Upper lobe of right lung (tissue), 1 donor: ENCODE results near the gene CTDSP1. TPM values are rescaled to one million over a fixed set of nuclear protein-coding genes. Genes with fewer than 3 reads are reported as not detected.

Source experiments
- ATAC-seq: fragments of 200-7000 bp; cut with Tn5 transposase; one replicate; pipeline ENCODE4 v1.9.1; 2020; ENCODE audit warnings: mild to moderate bottlenecking, moderate library complexity
- DNase-seq: peaks from one replicate; pipeline ENCODE4 v3.0.0-alpha.2; 2020
- H3K27ac ChIP-seq: fragments of 200-600 bp; one replicate; pipeline ENCODE4 v1.8.0; 2022
- H3K27me3 ChIP-seq: fragments of 200-600 bp; one replicate; pipeline ENCODE4 v1.8.0; 2022; ENCODE audit warnings: mild to moderate bottlenecking
- H3K36me3 ChIP-seq: fragments of 200-600 bp; one replicate; pipeline ENCODE4 v1.8.0; 2022
- H3K4me1 ChIP-seq: fragments of 200-600 bp; one replicate; pipeline ENCODE4 v1.8.0; 2022
- H3K4me3 ChIP-seq: fragments of 200-600 bp; one replicate; pipeline ENCODE4 v1.8.0; 2022; ENCODE audit warnings: mild to moderate bottlenecking
- H3K9me3 ChIP-seq: fragments of 200-600 bp; one replicate; pipeline ENCODE4 v1.8.0; 2022
- intact Hi-C: fragments of 100-400 bp; cut with DNase I; formaldehyde crosslinking; loops from one replicate; pipeline ENCODE4 v1.11.0; 2022
- long read RNA-seq: library from polyadenylated mRNA; unstranded; transcript quantifications from one replicate; pipeline ENCODE4 v2.0.0, GENCODE V29; 2021
- total RNA-seq: library from RNA; stranded (reverse); fragmentation: NEBNext Ultra II Directional; extraction: Animal tissue kit (Norgen Biotek cat#: 25700); gene quantifications from one replicate; pipeline ENCODE4 v1.2.1, GENCODE V29; 2021
- TF ChIP-seq, protein P1 (sequence below): fragments of 200-600 bp; IDR thresholded peaks from one replicate; pipeline ENCODE4 v1.8.0; 2022; ENCODE audit warnings: antibody characterized with exemption
- donor health status: DM: no; HTN: yes; CAD: no; lungs with severe emphysema.

Gene CTDSP1, protein sequence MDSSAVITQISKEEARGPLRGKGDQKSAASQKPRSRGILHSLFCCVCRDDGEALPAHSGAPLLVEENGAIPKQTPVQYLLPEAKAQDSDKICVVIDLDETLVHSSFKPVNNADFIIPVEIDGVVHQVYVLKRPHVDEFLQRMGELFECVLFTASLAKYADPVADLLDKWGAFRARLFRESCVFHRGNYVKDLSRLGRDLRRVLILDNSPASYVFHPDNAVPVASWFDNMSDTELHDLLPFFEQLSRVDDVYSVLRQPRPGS
- 169 TPM for total RNA-seq
- long read RNA-seq, transcript CTDSP1-201 (7 exons, 2,638 nt), result major isoform, 5 of 61 reads
- long read RNA-seq, partial matches to known transcripts, result 10 of 61 reads
- long read RNA-seq, other reads (novel, unspliced or antisense), result 46 of 61 reads

DNA sequence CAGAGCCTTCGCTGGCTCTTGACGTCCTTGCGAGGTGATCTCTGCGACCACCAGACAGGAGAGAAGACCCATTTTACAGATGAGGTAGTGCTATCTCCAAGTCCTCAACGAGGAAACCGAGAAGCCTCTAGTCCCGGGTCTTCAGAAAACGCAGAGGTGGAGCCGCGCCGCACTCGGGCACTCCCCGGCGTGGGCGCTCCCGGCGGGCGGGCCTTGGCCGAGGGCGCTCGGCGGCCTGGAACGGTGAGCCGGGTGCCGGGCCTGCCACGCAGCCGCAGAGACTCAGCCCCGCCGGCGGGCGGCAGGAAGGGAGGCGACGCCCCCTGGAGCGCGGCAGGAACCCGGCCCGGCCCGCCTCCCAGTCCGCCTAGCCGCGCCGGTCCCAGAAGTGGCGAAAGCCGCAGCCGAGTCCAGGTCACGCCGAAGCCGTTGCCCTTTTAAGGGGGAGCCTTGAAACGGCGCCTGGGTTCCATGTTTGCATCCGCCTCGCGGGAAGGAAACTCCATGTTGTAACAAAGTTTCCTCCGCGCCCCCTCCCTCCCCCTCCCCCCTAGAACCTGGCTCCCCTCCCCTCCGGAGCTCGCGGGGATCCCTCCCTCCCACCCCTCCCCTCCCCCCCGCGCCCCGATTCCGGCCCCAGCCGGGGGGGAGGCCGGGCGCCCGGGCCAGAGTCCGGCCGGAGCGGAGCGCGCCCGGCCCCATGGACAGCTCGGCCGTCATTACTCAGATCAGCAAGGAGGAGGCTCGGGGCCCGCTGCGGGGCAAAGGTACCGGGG is at the start of gene CTDSP1:
Gene CTDSP1, plus strand, starts transcription at position 478 of the 776 bp plus-strand sequence. Its CDS starts 223 bp downstream, at position 701.
- intact Hi-C loops, result loop anchor here (10.0 kb wide), 1 partner anchor 105 kb away; the partner anchor contains the start of gene TMBIM1
- peaks cover 34% of the 10 kb centered on the region for H3K36me3 ChIP-seq
- ATAC-seq, result peak; percentile 60
- no peaks in the 10 kb centered on the region for H3K9me3 ChIP-seq
- TF ChIP-seq, protein P1, sequence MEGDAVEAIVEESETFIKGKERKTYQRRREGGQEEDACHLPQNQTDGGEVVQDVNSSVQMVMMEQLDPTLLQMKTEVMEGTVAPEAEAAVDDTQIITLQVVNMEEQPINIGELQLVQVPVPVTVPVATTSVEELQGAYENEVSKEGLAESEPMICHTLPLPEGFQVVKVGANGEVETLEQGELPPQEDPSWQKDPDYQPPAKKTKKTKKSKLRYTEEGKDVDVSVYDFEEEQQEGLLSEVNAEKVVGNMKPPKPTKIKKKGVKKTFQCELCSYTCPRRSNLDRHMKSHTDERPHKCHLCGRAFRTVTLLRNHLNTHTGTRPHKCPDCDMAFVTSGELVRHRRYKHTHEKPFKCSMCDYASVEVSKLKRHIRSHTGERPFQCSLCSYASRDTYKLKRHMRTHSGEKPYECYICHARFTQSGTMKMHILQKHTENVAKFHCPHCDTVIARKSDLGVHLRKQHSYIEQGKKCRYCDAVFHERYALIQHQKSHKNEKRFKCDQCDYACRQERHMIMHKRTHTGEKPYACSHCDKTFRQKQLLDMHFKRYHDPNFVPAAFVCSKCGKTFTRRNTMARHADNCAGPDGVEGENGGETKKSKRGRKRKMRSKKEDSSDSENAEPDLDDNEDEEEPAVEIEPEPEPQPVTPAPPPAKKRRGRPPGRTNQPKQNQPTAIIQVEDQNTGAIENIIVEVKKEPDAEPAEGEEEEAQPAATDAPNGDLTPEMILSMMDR, result peak; percentile 12
- peak within 1 kb of the TSS; percentile 79 for H3K4me3 ChIP-seq
- peak; percentile 98 for DNase-seq
- H3K27ac ChIP-seq, result peak within 1 kb of the TSS; percentile 100
- no peaks in the 10 kb centered on the region for H3K27me3 ChIP-seq
- peaks cover 33% of the 10 kb centered on the region for H3K4me1 ChIP-seq

DNA sequence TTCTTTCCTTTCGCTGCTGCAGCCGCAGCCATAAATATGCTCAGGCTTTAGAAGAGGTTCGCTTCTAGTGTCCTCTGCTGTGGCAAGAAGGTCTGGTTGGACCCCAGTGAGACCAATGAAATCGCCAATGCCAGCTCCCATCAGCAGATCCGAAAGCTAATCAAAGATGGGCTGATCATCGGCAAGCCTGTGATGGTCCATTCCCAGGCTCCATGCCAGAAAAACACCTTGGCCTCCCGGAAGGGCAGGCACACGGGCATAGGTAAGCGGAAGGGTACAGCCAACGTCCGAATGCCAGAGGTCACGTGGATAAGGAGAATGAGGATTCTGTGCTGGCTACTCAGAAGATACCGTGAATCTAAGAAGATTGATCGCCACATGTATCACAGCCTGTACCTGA is 45.6 kb upstream of the CTDSP1 start:
- no peak overlapping the region for H3K4me3 ChIP-seq
- intact Hi-C loops, result loop anchor here (10.0 kb wide), 1 partner anchor 49 kb away; no protein-coding TSS in a partner anchor
- ATAC-seq, result no peak
- DNase-seq, result no peak
- peaks cover 8% of the 10 kb centered on the region for H3K9me3 ChIP-seq
- peak overlapping the region; percentile 24 for H3K27ac ChIP-seq
- no peaks in the 10 kb centered on the region for H3K36me3 ChIP-seq
- TF ChIP-seq, protein P1, result no peak
- H3K27me3 ChIP-seq, result no peaks in the 10 kb centered on the region
- H3K4me1 ChIP-seq, result no peaks in the 10 kb centered on the region

DNA sequence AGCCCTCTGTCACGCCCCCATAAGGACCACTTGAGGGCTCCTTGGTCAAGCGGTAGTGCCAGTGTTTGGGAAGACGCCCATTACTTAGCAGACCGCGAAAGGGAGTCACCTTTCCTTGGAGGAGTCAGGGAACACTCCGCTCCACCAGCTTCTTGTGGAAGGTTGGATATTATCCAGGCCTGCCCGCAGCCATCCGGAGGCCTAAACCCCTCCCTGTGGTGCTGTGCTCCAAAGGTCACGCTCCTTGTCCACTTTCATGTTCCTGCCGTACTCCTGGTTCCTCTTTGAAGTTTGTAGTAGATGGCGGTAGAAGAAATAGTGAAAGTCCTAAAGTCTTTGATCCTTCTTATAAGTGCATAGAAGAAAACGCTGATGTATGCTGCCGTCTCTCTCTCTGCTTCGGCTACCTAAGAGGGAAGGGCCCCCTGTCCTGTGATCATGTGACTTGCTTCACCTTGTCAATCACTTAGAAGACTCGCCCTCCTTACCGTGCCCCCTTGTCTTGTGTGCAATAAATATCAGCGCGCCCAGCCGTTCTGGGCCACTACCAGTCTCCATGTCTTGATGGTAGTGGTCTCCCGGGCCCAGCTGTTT is 44.7 kb upstream of the CTDSP1 start:
- intact Hi-C loops, result loop anchor here (10.0 kb wide), 1 partner anchor 50 kb away; no protein-coding TSS in a partner anchor
- Histone ChIP-seq H3K9me3 (peaks cover 8% of the 10 kb centered on the region), H3K4me1 (no peaks in the 10 kb centered on the region), H3K36me3 (no peaks in the 10 kb centered on the region), H3K4me3 (no peak overlapping the region), H3K27me3 (no peaks in the 10 kb centered on the region), H3K27ac (no peak overlapping the region)
- ATAC-seq, result no peak
- DNase-seq, result peak; percentile 78
- TF ChIP-seq, protein P1, result no peak

DNA sequence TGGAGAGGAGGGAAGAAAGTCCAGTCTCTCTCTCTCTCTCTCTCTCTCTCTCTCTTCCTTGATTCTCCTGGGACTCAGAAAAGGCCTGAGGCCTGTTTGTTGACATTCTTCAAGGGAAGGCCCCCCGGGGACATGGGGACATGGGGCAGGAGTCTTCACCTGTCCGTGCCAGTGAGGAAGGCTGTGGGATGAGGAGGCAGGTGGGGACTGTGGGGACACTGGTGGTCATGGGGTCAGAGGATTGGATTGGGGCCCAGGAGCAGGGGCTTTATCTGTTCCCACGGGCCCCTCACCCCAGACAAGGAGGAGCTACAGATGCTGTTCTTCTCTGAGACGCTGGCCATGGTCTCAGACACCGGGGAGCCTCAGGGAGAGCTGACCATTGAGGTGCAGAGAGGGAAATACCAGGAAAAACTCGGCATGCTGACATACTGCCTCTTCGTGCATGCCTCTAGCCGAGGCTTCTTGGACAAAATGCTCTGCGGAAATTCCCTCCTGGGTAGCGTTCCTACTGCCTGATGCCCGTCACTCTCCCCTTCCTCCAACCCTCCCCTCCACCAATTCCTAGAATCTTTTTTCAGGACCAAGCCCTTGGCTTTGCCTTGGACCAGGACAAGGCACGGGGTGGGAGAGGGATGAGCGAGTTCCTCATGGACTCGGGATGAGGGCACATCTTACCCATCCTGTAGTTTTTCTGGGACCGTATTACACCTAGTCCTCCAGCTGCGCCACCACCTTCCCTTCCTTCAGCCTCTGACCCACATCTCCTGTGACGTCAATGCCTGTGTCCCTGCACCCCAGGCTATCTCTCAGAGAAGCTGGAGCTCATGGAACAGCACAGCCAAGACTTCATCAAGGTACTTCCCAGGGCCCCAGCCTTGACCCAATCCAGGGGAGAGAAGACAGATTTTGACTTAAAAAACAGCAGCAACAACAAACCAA is 42.2 kb upstream of the CTDSP1 start:
- TF ChIP-seq, protein P1, result no peak
- Histone ChIP-seq H3K9me3 (no peaks in the 10 kb centered on the region), H3K27me3 (no peaks in the 10 kb centered on the region), H3K4me3 (no peak overlapping the region), H3K4me1 (no peaks in the 10 kb centered on the region), H3K36me3 (no peaks in the 10 kb centered on the region), H3K27ac (peak overlapping the region; percentile 66)
- no peak for ATAC-seq
- no peak for DNase-seq
- intact Hi-C loops, result loop anchor here (10.0 kb wide), 1 partner anchor 53 kb away; no protein-coding TSS in a partner anchor
